Measurements from ENCODE around the gene SEPTIN12.

- TF ChIP-seq CTCF (IDR thresholded peaks at IDR 0.05) (no peak), POLR2A (IDR thresholded peaks at IDR 0.05) (no peak)
These were observed 54.4 kb downstream of the SEPTIN12 start for GRCh38 chr16:4733747-4734062.
